ENCODE measurements around the gene STEAP1B. TPM values are rescaled to one million over a fixed set of nuclear protein-coding genes. Genes with fewer than 3 reads are reported as not detected.

STEAP1B gene
- total RNA-seq, 1 donor from 2014 or later, result 1.3 TPM

DNA sequence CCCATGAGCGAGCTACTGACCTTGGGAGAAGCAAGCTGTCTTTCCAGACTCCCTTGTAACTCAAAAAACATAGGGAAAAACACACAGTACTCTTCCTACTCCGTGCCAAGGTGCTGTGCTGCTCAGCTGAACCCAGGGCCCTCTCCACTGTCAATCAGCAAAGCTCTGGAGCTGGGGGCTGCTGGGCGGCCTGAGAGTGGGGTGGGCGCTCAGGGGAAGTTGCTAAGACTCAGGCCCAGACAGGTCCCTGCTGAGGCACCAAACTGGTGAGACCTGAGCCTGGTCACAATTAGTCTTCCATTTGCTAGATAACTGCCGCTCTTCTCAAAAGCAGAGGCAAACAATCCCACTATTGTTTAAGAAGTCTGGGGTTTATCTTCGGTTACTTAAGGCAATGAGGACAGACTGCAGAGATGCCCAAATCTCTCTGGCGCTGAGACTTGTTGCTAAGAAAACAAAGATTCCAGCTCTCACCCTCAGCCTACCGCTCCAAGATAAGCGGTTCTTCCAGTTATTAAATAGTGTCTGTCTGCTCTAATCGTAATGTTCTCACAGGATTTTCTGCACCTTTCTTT, 22.0 kb downstream of the STEAP1B start:
- Mint-ChIP-seq H3K4me3 (ENCODE audit: unreplicated experiment) (no peak overlapping the region), H3K9me3 (ENCODE audit: unreplicated experiment) (peaks cover 2% of the 10 kb centered on the region), H3K27me3 (ENCODE audit: low read depth, unreplicated experiment) (peaks cover 17% of the 10 kb centered on the region), H3K27ac (ENCODE audit: unreplicated experiment) (no peak overlapping the region), H3K36me3 (ENCODE audit: low read depth, unreplicated experiment) (peaks cover under 1% of the 10 kb centered on the region), H3K4me1 (ENCODE audit: low read depth, unreplicated experiment) (no peaks in the 10 kb centered on the region)
- Histone ChIP-seq H3K27ac (ENCODE audit: low read depth, low read length) (no peak overlapping the region), H3K9ac (ENCODE audit: low read length) (no peak overlapping the region), H3K4me2 (ENCODE audit: low read length) (no peak overlapping the region), H3K79me2 (ENCODE audit: insufficient read depth, low read length) (no peaks in the 10 kb centered on the region), H3K4me1 (ENCODE audit: insufficient read depth, low read length) (no peaks in the 10 kb centered on the region), H4K20me1 (ENCODE audit: insufficient read depth, low read length) (no peaks in the 10 kb centered on the region), H3K27me3 (ENCODE audit: insufficient read depth, low read length) (no peaks in the 10 kb centered on the region), H2AFZ (ENCODE audit: low read depth, low read length) (no peak overlapping the region), H3K9me3 (ENCODE audit: insufficient read depth, low read depth, low read length) (no peaks in the 10 kb centered on the region), H3K36me3 (ENCODE audit: insufficient read depth, low read length) (no peaks in the 10 kb centered on the region), H3K4me3 (ENCODE audit: insufficient read depth, low read depth, low read length) (no peak overlapping the region)
- no peak for DNase-seq (ENCODE audit: low read depth)
- no peak for FAIRE-seq
- TF ChIP-seq, protein P1, sequence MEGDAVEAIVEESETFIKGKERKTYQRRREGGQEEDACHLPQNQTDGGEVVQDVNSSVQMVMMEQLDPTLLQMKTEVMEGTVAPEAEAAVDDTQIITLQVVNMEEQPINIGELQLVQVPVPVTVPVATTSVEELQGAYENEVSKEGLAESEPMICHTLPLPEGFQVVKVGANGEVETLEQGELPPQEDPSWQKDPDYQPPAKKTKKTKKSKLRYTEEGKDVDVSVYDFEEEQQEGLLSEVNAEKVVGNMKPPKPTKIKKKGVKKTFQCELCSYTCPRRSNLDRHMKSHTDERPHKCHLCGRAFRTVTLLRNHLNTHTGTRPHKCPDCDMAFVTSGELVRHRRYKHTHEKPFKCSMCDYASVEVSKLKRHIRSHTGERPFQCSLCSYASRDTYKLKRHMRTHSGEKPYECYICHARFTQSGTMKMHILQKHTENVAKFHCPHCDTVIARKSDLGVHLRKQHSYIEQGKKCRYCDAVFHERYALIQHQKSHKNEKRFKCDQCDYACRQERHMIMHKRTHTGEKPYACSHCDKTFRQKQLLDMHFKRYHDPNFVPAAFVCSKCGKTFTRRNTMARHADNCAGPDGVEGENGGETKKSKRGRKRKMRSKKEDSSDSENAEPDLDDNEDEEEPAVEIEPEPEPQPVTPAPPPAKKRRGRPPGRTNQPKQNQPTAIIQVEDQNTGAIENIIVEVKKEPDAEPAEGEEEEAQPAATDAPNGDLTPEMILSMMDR (IDR thresholded peaks at IDR 0.05; ENCODE audit: insufficient read depth, low read depth, low read length), result no peak
- TF ChIP-seq EZH2 (IDR thresholded peaks at IDR 0.05; ENCODE audit: insufficient read depth, low read length), result no peak

DNA sequence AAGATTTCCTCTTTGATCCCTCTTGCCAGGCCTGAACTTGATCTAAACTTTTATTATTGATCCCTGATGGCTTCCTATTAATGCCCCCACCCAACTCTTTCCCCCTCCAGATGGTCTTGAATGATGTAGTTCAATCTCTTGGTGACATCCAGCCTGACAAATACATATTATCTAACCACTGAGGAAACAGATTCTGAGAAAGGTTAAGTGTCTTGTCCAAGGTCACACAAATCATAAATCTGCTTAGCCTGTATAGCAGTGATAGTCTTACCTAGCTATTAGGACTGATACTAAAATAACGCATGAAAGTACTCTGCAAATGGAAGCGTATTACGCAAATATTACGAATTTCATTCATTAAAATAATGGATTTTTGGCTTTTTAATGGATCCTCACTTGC, 22.7 kb downstream of the STEAP1B start:
- H3K27me3 Mint-ChIP-seq (ENCODE audit: low read depth, unreplicated experiment), result peaks cover 24% of the 10 kb centered on the region
- no peaks in the 10 kb centered on the region for H3K4me1 Mint-ChIP-seq (ENCODE audit: low read depth, unreplicated experiment)
- Histone ChIP-seq H3K36me3 (ENCODE audit: insufficient read depth, low read length) (no peaks in the 10 kb centered on the region), H3K9me3 (ENCODE audit: insufficient read depth, low read depth, low read length) (no peaks in the 10 kb centered on the region), H2AFZ (ENCODE audit: low read depth, low read length) (no peak overlapping the region), H3K9ac (ENCODE audit: low read length) (no peak overlapping the region), H3K4me1 (ENCODE audit: insufficient read depth, low read length) (no peaks in the 10 kb centered on the region), H3K4me3 (ENCODE audit: insufficient read depth, low read depth, low read length) (no peak overlapping the region), H4K20me1 (ENCODE audit: insufficient read depth, low read length) (no peaks in the 10 kb centered on the region), H3K27me3 (ENCODE audit: insufficient read depth, low read length) (no peaks in the 10 kb centered on the region), H3K79me2 (ENCODE audit: insufficient read depth, low read length) (no peaks in the 10 kb centered on the region), H3K27ac (ENCODE audit: low read depth, low read length) (no peak overlapping the region), H3K4me2 (ENCODE audit: low read length) (no peak overlapping the region)
- DNase-seq (ENCODE audit: low read depth) (no peak), FAIRE-seq (no peak)
- no peaks in the 10 kb centered on the region for H3K36me3 Mint-ChIP-seq (ENCODE audit: low read depth, unreplicated experiment)
- TF ChIP-seq, protein P1 (IDR thresholded peaks at IDR 0.05; ENCODE audit: insufficient read depth, low read depth, low read length), result no peak
- TF ChIP-seq EZH2 (IDR thresholded peaks at IDR 0.05; ENCODE audit: insufficient read depth, low read length), result no peak
- H3K27ac Mint-ChIP-seq (ENCODE audit: unreplicated experiment), result no peak overlapping the region
- no peak overlapping the region for H3K4me3 Mint-ChIP-seq (ENCODE audit: unreplicated experiment)
- H3K9me3 Mint-ChIP-seq (ENCODE audit: unreplicated experiment), result peaks cover 2% of the 10 kb centered on the region

DNA sequence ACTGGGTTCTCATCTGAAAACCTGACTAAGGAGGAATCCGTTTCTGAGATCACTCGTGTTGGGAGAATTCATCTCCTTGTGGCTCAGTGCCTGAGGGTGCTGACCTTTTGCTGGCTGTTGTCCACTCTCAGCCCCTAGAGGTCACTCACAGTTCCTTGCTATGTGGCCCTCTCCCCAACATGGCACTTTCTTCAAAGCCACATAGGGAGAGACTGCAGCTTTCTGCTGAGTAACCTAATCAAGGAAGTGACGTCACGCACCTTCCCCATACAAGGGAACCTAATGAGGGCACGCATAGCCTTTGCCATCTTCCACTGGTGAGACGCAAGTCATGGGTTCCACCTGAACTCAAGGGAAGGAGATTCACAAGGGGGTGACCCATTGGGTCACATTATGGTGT, 23.2 kb downstream of the STEAP1B start:
- H3K36me3 ChIP-seq (ENCODE audit: insufficient read depth, low read length), result no peaks in the 10 kb centered on the region
- no peak overlapping the region for H3K4me2 ChIP-seq (ENCODE audit: low read length)
- H3K4me1 ChIP-seq (ENCODE audit: insufficient read depth, low read length), result no peaks in the 10 kb centered on the region
- no peak overlapping the region for H3K4me3 ChIP-seq (ENCODE audit: insufficient read depth, low read depth, low read length)
- H4K20me1 ChIP-seq (ENCODE audit: insufficient read depth, low read length), result no peaks in the 10 kb centered on the region
- no peak overlapping the region for H3K9ac ChIP-seq (ENCODE audit: low read length)
- no peaks in the 10 kb centered on the region for H3K9me3 ChIP-seq (ENCODE audit: insufficient read depth, low read depth, low read length)
- H3K27me3 Mint-ChIP-seq (ENCODE audit: low read depth, unreplicated experiment), result peaks cover 25% of the 10 kb centered on the region
- no peak overlapping the region for H3K4me3 Mint-ChIP-seq (ENCODE audit: unreplicated experiment)
- DNase-seq (ENCODE audit: low read depth), result no peak
- no peaks in the 10 kb centered on the region for H3K4me1 Mint-ChIP-seq (ENCODE audit: low read depth, unreplicated experiment)
- no peaks in the 10 kb centered on the region for H3K36me3 Mint-ChIP-seq (ENCODE audit: low read depth, unreplicated experiment)
- H2AFZ ChIP-seq (ENCODE audit: low read depth, low read length), result no peak overlapping the region
- H3K27ac ChIP-seq (ENCODE audit: low read depth, low read length), result no peak overlapping the region
- no peak overlapping the region for H3K27ac Mint-ChIP-seq (ENCODE audit: unreplicated experiment)
- H3K27me3 ChIP-seq (ENCODE audit: insufficient read depth, low read length), result no peaks in the 10 kb centered on the region
- H3K9me3 Mint-ChIP-seq (ENCODE audit: unreplicated experiment), result peaks cover 2% of the 10 kb centered on the region
- TF ChIP-seq EZH2 (IDR thresholded peaks at IDR 0.05; ENCODE audit: insufficient read depth, low read length), result no peak
- TF ChIP-seq, protein P1 (IDR thresholded peaks at IDR 0.05; ENCODE audit: insufficient read depth, low read depth, low read length), result no peak
- FAIRE-seq, result no peak
- no peaks in the 10 kb centered on the region for H3K79me2 ChIP-seq (ENCODE audit: insufficient read depth, low read length)

All from astrocyte (in vitro differentiated cells and primary cell).